ENCODE results near the gene DDX39A. TPM values are rescaled to one million over a fixed set of nuclear protein-coding genes. Genes with fewer than 3 reads are reported as not detected.

DDX39A gene
- total RNA-seq, 4 donors from 2014 or later, result 59.2 to 144 (median 88.4) TPM

- no peak for TF ChIP-seq CTCF (IDR thresholded peaks at IDR 0.05)
- no peak for TF ChIP-seq POLR2A (IDR thresholded peaks at IDR 0.05)
- DNase-seq, result no peak
- no peak overlapping the region for H3K4me3 ChIP-seq
- intact Hi-C loops (cut with DNase I), result no loop called here
- no peaks in the 10 kb centered on the region for H3K9me3 ChIP-seq
- 70 to 77% methylated on average over 3 to 4 of the region's 25 CpGs for WGBS, 2 donors
- H3K27me3 ChIP-seq, result no peaks in the 10 kb centered on the region
- peaks cover 49 to 66% (median 56%) of the 10 kb centered on the region in 3 donors for H3K36me3 ChIP-seq
- H3K27ac ChIP-seq, result no peak overlapping the region
- peaks cover 20 to 58% (median 37%) of the 10 kb centered on the region in 3 donors for H3K4me1 ChIP-seq
These were observed 6.7 kb downstream of the DDX39A start for GRCh38 chr19:14412324-14412995.

GRCh38 chr19:14411938-14412245 is 7.2 kb downstream of the DDX39A start:
- intact Hi-C loops (cut with DNase I), result no loop called here

DNA sequence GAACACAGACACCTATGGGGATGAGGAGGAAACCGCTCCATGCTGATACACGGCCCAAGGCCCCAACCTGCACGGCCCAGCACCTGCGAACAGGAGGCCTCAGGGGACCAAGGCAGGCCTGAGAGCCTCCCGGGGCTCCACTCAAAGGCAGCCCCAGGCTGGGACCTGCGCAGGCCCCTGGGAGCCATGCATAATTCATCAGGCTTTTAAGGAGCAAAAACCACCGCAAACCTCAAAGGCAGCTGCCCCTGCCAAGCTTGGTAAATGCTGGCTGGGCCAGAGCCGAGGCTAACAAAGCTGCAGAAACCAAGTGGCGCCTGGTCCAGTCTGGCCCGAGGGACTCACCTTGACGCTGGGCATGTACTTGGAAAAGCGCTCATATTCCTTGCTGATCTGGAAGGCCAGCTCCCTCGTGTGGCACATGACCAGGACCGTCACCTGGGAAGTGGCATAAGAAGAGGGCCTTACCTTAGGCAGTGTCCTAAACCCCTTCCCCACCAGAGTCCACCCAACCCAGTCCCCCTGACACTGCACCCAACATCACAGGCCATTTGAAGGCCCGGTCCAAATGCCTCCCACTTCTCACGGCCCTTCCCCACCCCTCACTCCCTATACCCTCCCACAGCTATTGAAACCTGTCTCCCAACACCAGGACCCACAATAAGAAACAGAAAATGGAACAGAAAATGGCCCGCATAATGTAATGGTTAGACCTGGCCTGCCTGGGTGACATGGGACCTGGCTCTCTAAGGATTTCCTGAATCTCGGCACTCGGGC is 7.8 kb downstream of the DDX39A start:
- no peak overlapping the region for H3K4me3 ChIP-seq
- no peak for DNase-seq
- intact Hi-C loops (cut with DNase I), result no loop called here
- peaks cover 49 to 77% (median 56%) of the 10 kb centered on the region in 3 donors for H3K36me3 ChIP-seq
- no peaks in the 10 kb centered on the region for H3K27me3 ChIP-seq
- peak overlapping the region in 1 of 4 donors; percentile 14 for H3K27ac ChIP-seq
- TF ChIP-seq CTCF (IDR thresholded peaks at IDR 0.05), result no peak
- TF ChIP-seq POLR2A (IDR thresholded peaks at IDR 0.05), result no peak
- WGBS, 2 donors, result 87 to 90% methylated on average over 10 to 12 of the region's 19 CpGs
- H3K9me3 ChIP-seq, result no peaks in the 10 kb centered on the region
- H3K4me1 ChIP-seq, result peaks cover 12 to 56% (median 26%) of the 10 kb centered on the region in 3 donors

More at GRCh38 chr19:14411938-14412245, 7.2 kb downstream of the DDX39A start:
- DNase-seq, result no peak
- no peaks in the 10 kb centered on the region for H3K9me3 ChIP-seq
- no peaks in the 10 kb centered on the region for H3K27me3 ChIP-seq
- H3K36me3 ChIP-seq, result peaks cover 49 to 71% (median 56%) of the 10 kb centered on the region in 3 donors
- H3K4me1 ChIP-seq, result peaks cover 14 to 56% (median 32%) of the 10 kb centered on the region in 3 donors
- TF ChIP-seq POLR2A (IDR thresholded peaks at IDR 0.05) (no peak), CTCF (IDR thresholded peaks at IDR 0.05) (no peak)
- H3K4me3 ChIP-seq, result no peak overlapping the region
- H3K27ac ChIP-seq, result peak overlapping the region in 1 of 4 donors; percentile 14
- WGBS, 2 donors, result 89 to 92% methylated on average over 4 to 5 of the region's 8 CpGs

GRCh38 chr19:14410091-14411051 is 8.8 kb downstream of the DDX39A start:
- Histone ChIP-seq H3K27ac (peak overlapping the region in 2 of 4 donors; percentile 1 to 39), H3K9me3 (no peaks in the 10 kb centered on the region), H3K27me3 (no peaks in the 10 kb centered on the region), H3K4me1 (peaks cover 18 to 56% (median 18%) of the 10 kb centered on the region in 3 donors), H3K36me3 (peaks cover 49 to 77% (median 56%) of the 10 kb centered on the region in 3 donors), H3K4me3 (no peak overlapping the region)
- no peak for TF ChIP-seq POLR2A (IDR thresholded peaks at IDR 0.05)
- no peak for TF ChIP-seq CTCF (IDR thresholded peaks at IDR 0.05)
- DNase-seq, result no peak
- intact Hi-C loops (cut with DNase I), result no loop called here
- WGBS, 2 donors, result 82 to 87% methylated on average over 6 to 24 of the region's 44 CpGs

Data from esophagus squamous epithelium (tissue), 5 donors.